ENCODE measurements around the gene PCED1A. TPM values are rescaled to one million over a fixed set of nuclear protein-coding genes. Genes with fewer than 3 reads are reported as not detected.

The PCED1A gene
- total and polyA plus RNA-seq, 2 of the 13 experiments (the other 11 are each of a cell fraction or from before 2014, with no cell fraction given) = 40.1 to 84.2 TPM

DNA sequence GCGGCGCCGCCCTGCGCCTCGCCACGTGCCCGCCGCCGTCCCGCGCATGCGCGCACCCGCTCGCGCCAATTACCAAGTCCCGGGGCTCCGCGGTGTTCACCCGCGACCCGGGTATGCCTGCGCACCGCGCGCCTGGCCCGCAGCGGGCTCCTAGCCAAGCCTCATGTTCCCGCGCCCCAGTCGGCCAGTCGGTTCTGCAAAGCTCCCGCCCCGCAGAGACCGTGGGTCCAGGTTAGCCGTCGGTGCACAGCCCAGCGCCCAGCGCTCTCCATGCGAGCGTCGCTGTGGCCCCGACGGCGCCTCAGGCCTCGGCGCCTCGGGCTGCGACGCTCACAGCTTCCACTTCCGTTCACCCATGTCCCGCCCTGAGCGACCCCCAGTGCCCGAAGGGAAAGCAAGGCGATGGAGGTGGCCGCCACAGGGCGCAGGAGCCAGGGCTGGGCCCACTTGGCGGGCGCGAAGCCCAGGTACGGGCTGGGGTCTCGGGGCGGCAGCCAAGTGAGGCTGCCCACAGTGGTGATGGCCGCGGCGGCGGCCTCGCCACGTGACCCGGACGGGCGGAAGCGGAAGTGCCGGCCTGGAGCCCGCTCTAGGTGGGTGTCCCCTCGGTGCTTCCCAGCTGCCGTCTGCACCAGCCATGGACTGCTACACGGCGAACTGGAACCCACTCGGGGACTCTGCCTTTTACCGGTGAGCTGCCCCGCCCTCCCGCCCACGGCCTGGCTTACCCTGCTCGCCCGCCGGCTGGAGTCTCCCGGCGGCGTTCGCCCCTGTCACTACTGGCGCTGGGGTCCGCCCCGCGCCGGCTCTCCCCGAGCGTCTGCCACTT lies at the start of gene PCED1A, which contains the start of gene VPS16 (continued):
- TF ChIP-seq, protein P1, sequence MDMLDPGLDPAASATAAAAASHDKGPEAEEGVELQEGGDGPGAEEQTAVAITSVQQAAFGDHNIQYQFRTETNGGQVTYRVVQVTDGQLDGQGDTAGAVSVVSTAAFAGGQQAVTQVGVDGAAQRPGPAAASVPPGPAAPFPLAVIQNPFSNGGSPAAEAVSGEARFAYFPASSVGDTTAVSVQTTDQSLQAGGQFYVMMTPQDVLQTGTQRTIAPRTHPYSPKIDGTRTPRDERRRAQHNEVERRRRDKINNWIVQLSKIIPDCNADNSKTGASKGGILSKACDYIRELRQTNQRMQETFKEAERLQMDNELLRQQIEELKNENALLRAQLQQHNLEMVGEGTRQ (IDR thresholded peaks at IDR 0.05; ENCODE audit: low read depth, low read length) = peak; percentile 98
- TF ChIP-seq, protein P1 (CRISPR knock-in tag; IDR thresholded peaks at IDR 0.05; ENCODE audit: borderline replicate concordance) = peak; percentile 99; the same call in 1 of the 2 replicates
- TF ChIP-seq, protein P2, sequence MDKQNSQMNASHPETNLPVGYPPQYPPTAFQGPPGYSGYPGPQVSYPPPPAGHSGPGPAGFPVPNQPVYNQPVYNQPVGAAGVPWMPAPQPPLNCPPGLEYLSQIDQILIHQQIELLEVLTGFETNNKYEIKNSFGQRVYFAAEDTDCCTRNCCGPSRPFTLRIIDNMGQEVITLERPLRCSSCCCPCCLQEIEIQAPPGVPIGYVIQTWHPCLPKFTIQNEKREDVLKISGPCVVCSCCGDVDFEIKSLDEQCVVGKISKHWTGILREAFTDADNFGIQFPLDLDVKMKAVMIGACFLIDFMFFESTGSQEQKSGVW (CRISPR knock-in tag; IDR thresholded peaks at IDR 0.05; ENCODE audit: borderline replicate concordance) = no peak
- TF ChIP-seq HDAC2 (CRISPR knock-in tag; IDR thresholded peaks at IDR 0.05) = peak; percentile 59
- TF ChIP-seq ZBTB38 (CRISPR knock-in tag; IDR thresholded peaks at IDR 0.05) = peak; percentile 97
- TF ChIP-seq ZNF430 (CRISPR knock-in tag; IDR thresholded peaks at IDR 0.05) = peak; percentile 98
- peak; percentile 91 for TF ChIP-seq RFXAP (CRISPR knock-in tag; IDR thresholded peaks at IDR 0.05; ENCODE audit: borderline replicate concordance)
- TF ChIP-seq, protein P3, sequence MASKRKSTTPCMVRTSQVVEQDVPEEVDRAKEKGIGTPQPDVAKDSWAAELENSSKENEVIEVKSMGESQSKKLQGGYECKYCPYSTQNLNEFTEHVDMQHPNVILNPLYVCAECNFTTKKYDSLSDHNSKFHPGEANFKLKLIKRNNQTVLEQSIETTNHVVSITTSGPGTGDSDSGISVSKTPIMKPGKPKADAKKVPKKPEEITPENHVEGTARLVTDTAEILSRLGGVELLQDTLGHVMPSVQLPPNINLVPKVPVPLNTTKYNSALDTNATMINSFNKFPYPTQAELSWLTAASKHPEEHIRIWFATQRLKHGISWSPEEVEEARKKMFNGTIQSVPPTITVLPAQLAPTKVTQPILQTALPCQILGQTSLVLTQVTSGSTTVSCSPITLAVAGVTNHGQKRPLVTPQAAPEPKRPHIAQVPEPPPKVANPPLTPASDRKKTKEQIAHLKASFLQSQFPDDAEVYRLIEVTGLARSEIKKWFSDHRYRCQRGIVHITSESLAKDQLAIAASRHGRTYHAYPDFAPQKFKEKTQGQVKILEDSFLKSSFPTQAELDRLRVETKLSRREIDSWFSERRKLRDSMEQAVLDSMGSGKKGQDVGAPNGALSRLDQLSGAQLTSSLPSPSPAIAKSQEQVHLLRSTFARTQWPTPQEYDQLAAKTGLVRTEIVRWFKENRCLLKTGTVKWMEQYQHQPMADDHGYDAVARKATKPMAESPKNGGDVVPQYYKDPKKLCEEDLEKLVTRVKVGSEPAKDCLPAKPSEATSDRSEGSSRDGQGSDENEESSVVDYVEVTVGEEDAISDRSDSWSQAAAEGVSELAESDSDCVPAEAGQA (IDR thresholded peaks at IDR 0.05; ENCODE audit: low read depth) = peak; percentile 98
- TF ChIP-seq, protein P3 (CRISPR knock-in tag; IDR thresholded peaks at IDR 0.05; ENCODE audit: borderline replicate concordance) = peak; percentile 96; the same call in 1 of the 2 replicates
- TF ChIP-seq ATF7-NPFF (CRISPR knock-in tag; IDR thresholded peaks at IDR 0.05; ENCODE audit: low read depth) = peak; percentile 99
- no peak for TF ChIP-seq TCF7L2 (IDR thresholded peaks at IDR 0.05; ENCODE audit: low read depth, low read length)
- 0 out of 2 replicates have a peak, but pooled peaks have one; percentile 44 for TF ChIP-seq NFIC (IDR thresholded peaks at IDR 0.05; ENCODE audit: low read length)
- peak; percentile 97 for TF ChIP-seq KMT2B (CRISPR knock-in tag; IDR thresholded peaks at IDR 0.05)
- no peak for TF ChIP-seq TCF7 (IDR thresholded peaks at IDR 0.05; ENCODE audit: low read depth)
- TF ChIP-seq, protein P4, sequence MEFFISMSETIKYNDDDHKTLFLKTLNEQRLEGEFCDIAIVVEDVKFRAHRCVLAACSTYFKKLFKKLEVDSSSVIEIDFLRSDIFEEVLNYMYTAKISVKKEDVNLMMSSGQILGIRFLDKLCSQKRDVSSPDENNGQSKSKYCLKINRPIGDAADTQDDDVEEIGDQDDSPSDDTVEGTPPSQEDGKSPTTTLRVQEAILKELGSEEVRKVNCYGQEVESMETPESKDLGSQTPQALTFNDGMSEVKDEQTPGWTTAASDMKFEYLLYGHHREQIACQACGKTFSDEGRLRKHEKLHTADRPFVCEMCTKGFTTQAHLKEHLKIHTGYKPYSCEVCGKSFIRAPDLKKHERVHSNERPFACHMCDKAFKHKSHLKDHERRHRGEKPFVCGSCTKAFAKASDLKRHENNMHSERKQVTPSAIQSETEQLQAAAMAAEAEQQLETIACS (CRISPR knock-in tag; IDR thresholded peaks at IDR 0.05) = peak; percentile 44; the same call in 1 of the 2 replicates
- peak; percentile 85; the same call in 1 of the 2 replicates for TF ChIP-seq ZNF776 (CRISPR knock-in tag; IDR thresholded peaks at IDR 0.05)
- TF ChIP-seq, protein P5, sequence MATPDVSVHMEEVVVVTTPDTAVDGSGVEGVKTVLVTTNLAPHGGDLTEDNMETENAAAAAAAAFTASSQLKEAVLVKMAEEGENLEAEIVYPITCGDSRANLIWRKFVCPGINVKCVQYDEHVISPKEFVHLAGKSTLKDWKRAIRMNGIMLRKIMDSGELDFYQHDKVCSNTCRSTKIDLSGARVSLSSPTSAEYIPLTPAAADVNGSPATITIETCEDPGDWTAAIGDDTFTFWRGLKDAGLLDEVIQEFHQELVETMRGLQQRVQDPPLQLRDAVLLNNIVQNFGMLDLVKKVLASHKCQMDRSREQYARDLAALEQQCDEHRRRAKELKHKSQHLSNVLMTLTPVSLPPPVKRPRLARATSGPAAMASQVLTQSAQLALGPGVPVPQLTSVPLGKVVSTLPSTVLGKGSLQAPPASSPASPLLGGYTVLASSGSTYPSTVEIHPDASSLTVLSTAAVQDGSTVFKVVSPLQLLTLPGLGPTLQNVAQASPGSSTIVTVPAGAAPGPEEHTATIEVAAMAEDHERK (CRISPR knock-in tag; IDR thresholded peaks at IDR 0.05; ENCODE audit: low read depth) = peak; percentile 67; the same call in 1 of the 2 replicates

All from HepG2 (cell line).